ENCODE data around the gene NCKAP5.
A peak's percentile ranks its signal among the peaks of the same experiment; 100 is the strongest.

NCKAP5 gene

DNA sequence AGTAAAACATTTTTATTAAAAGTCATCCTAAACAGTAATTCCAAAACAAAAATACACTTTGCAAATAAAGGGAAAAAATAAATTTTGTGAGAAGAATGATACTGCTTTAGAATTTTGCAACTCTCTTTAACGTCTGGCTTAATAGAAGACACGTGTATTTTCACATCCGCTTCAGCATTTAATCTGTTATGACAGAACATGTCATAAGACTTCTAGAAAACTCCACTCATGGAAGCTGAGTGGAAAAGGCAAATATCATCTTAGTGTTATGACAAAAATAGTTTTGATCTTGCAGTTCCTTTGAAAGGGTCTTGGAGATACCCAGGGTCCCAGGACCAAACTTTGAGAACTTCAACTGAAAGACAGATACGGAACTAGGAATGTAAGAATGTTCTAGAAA, 350.1 kb downstream of the NCKAP5 start:
- WGBS = 80% methylated on average over 3 of the region's 4 CpGs

DNA sequence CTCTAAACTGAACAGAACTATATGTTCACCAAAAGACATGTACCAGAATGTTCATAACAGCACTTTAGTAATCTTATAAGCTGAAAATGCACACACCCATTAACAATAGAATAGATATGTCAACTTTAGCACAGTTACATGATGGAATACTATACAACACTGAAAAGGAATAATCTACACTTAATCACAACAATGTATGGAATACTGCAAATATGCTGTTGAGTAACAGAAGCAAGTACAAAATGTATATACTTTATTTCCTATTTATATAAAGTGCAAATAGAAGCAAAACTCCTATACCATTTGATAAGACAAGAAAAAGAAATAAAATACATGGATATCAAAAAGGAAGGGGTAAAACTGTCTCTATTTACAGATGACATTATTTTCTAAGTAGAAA, 352.8 kb downstream of the NCKAP5 start:
- Histone ChIP-seq H2BK12ac (ENCODE audit: low read length in 2 of 2) (no peak overlapping the region), H2BK5ac (ENCODE audit: low read depth, low read length, poor library complexity, severe bottlenecking) (no peak overlapping the region), H3K23ac (ENCODE audit: low read length in 2 of 2) (no peak overlapping the region), H4K8ac (ENCODE audit: low read length) (no peak overlapping the region), H3K9me3 (ENCODE audit: control insufficient read depth, low read length) (peaks cover 5% of the 10 kb centered on the region), H2AFZ (ENCODE audit: low read depth, low read length) (no peak overlapping the region), H3K4ac (ENCODE audit: low read depth in 1 of 2, low read length in 2 of 2) (no peak overlapping the region), H2AK5ac (ENCODE audit: low read length, severe bottlenecking) (no peak overlapping the region), H3K4me3 (ENCODE audit: insufficient read depth in 1 of 2, low read depth in 1 of 2, low read length in 2 of 2) (no peak overlapping the region), H3K9ac (ENCODE audit: low read length) (no peak overlapping the region), H3K27me3 (ENCODE audit: control insufficient read depth in 1 of 2, insufficient read depth in 1 of 2, low read length in 2 of 2) (no peaks in the 10 kb centered on the region), H3K27ac (ENCODE audit: low read length, poor library complexity, severe bottlenecking) (no peak overlapping the region), H3K4me2 (ENCODE audit: low read length, poor library complexity, severe bottlenecking) (no peak overlapping the region), H3K79me1 (replicated peaks; ENCODE audit: low read length, poor library complexity, severe bottlenecking) (peaks cover 3% of the 10 kb centered on the region), H3K36me3 (ENCODE audit: control insufficient read depth in 1 of 2, insufficient read depth in 2 of 2, low read depth in 1 of 2, low read length in 2 of 2) (no peaks in the 10 kb centered on the region), H2BK120ac (ENCODE audit: low read depth, low read length) (no peak overlapping the region), H4K91ac (ENCODE audit: low read length) (no peak overlapping the region), H3K4me1 (ENCODE audit: control insufficient read depth, insufficient read depth, low read depth, low read length) (peaks cover 1% of the 10 kb centered on the region), H3K14ac (ENCODE audit: low read length in 2 of 2) (no peak overlapping the region), H2BK15ac (ENCODE audit: low read depth, poor library complexity, severe bottlenecking) (no peak overlapping the region), H3K18ac (ENCODE audit: low read depth in 1 of 2, low read length in 2 of 2) (no peak overlapping the region)
- DNase-seq = no peak

More for the DNA sequence above, 350.1 kb downstream of the NCKAP5 start:
- Histone ChIP-seq H3K4me1 (ENCODE audit: control insufficient read depth, insufficient read depth, low read depth, low read length) (peaks cover 1% of the 10 kb centered on the region), H2BK15ac (ENCODE audit: low read depth, poor library complexity, severe bottlenecking) (no peak overlapping the region), H4K8ac (ENCODE audit: low read length) (no peak overlapping the region), H2BK12ac (ENCODE audit: low read length in 2 of 2) (no peak overlapping the region), H3K79me1 (replicated peaks; ENCODE audit: low read length, poor library complexity, severe bottlenecking) (peaks cover 2% of the 10 kb centered on the region), H3K27ac (ENCODE audit: low read length, poor library complexity, severe bottlenecking) (no peak overlapping the region), H3K9me3 (ENCODE audit: control insufficient read depth, low read length) (peaks cover 5% of the 10 kb centered on the region), H3K4me2 (ENCODE audit: low read length, poor library complexity, severe bottlenecking) (no peak overlapping the region), H4K91ac (ENCODE audit: low read length) (no peak overlapping the region), H3K9ac (ENCODE audit: low read length) (no peak overlapping the region), H3K14ac (ENCODE audit: low read length in 2 of 2) (no peak overlapping the region), H2AK5ac (ENCODE audit: low read length, severe bottlenecking) (no peak overlapping the region), H3K18ac (ENCODE audit: low read depth in 1 of 2, low read length in 2 of 2) (no peak overlapping the region), H3K4ac (ENCODE audit: low read depth in 1 of 2, low read length in 2 of 2) (no peak overlapping the region), H2BK5ac (ENCODE audit: low read depth, low read length, poor library complexity, severe bottlenecking) (no peak overlapping the region), H2AFZ (ENCODE audit: low read depth, low read length) (no peak overlapping the region), H3K36me3 (ENCODE audit: control insufficient read depth in 1 of 2, insufficient read depth in 2 of 2, low read depth in 1 of 2, low read length in 2 of 2) (no peaks in the 10 kb centered on the region), H3K4me3 (ENCODE audit: insufficient read depth in 1 of 2, low read depth in 1 of 2, low read length in 2 of 2) (no peak overlapping the region), H3K23ac (ENCODE audit: low read length in 2 of 2) (no peak overlapping the region), H3K27me3 (ENCODE audit: control insufficient read depth in 1 of 2, insufficient read depth in 1 of 2, low read length in 2 of 2) (no peaks in the 10 kb centered on the region), H2BK120ac (ENCODE audit: low read depth, low read length) (no peak overlapping the region)
- DNase-seq = no peak

DNA sequence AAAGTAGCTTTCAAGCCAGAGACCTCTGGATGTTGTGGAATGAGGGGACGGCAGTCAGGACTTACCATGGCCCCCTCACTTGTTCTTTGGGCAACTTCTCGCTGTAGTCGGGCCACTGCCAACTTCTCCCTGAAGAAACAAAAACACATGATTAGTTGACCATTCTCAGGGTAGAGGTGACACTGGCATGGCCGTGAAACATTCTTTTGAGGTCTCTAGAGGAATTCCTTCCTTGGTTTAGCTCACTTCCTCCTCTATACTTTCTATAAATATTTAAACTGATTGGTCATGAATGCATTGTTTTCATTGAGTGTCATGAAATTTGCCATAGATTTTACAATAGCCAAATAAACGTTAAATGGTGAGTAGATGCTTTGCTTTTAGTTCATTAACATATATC, 354.6 kb downstream of the NCKAP5 start:
- Histone ChIP-seq H3K27me3 (ENCODE audit: control insufficient read depth in 1 of 2, insufficient read depth in 1 of 2, low read length in 2 of 2) (no peaks in the 10 kb centered on the region), H3K4me2 (ENCODE audit: low read length, poor library complexity, severe bottlenecking) (peak overlapping the region; percentile 7), H3K36me3 (ENCODE audit: control insufficient read depth in 1 of 2, insufficient read depth in 2 of 2, low read depth in 1 of 2, low read length in 2 of 2) (no peaks in the 10 kb centered on the region), H2BK12ac (ENCODE audit: low read length in 2 of 2) (no peak overlapping the region), H3K23ac (ENCODE audit: low read length in 2 of 2) (no peak overlapping the region), H2BK5ac (ENCODE audit: low read depth, low read length, poor library complexity, severe bottlenecking) (no peak overlapping the region), H3K4me3 (ENCODE audit: insufficient read depth in 1 of 2, low read depth in 1 of 2, low read length in 2 of 2) (no peak overlapping the region), H2BK15ac (ENCODE audit: low read depth, poor library complexity, severe bottlenecking) (no peak overlapping the region), H2AK5ac (ENCODE audit: low read length, severe bottlenecking) (no peak overlapping the region), H3K9ac (ENCODE audit: low read length) (no peak overlapping the region), H3K4me1 (ENCODE audit: control insufficient read depth, insufficient read depth, low read depth, low read length) (peaks cover 1% of the 10 kb centered on the region), H3K14ac (ENCODE audit: low read length in 2 of 2) (no peak overlapping the region), H2BK120ac (ENCODE audit: low read depth, low read length) (no peak overlapping the region), H2AFZ (ENCODE audit: low read depth, low read length) (no peak overlapping the region), H3K18ac (ENCODE audit: low read depth in 1 of 2, low read length in 2 of 2) (no peak overlapping the region), H3K79me1 (replicated peaks; ENCODE audit: low read length, poor library complexity, severe bottlenecking) (peaks cover 1% of the 10 kb centered on the region), H4K91ac (ENCODE audit: low read length) (no peak overlapping the region), H3K27ac (ENCODE audit: low read length, poor library complexity, severe bottlenecking) (peak overlapping the region; percentile 75), H3K9me3 (ENCODE audit: control insufficient read depth, low read length) (peaks cover 5% of the 10 kb centered on the region), H4K8ac (ENCODE audit: low read length) (no peak overlapping the region), H3K4ac (ENCODE audit: low read depth in 1 of 2, low read length in 2 of 2) (no peak overlapping the region)
- 90% methylated on average over 3 of the region's 5 CpGs for WGBS
- DNase-seq = no peak

DNA sequence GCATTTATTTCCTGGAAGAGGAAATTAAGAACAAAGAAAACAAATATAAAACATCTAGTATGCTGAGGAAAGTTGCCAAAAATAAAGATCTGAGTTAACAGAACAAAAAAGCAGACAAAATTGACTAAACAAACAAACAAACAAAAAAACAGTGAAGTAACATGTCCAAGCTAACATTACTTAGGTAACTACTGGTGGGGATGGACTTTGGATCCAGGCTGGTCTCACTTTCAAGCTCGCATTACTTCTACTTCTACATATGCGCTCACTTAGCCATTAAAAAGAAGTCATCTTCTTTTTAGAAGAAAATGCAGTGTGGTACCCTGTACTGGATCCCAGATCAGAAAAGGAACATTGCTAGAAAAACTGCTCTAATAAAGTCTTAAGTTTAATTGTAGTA, 358.9 kb downstream of the NCKAP5 start:
- Histone ChIP-seq H3K4me2 (ENCODE audit: low read length, poor library complexity, severe bottlenecking) (no peak overlapping the region), H3K27me3 (ENCODE audit: control insufficient read depth in 1 of 2, insufficient read depth in 1 of 2, low read length in 2 of 2) (no peaks in the 10 kb centered on the region), H3K18ac (ENCODE audit: low read depth in 1 of 2, low read length in 2 of 2) (no peak overlapping the region), H3K9me3 (ENCODE audit: control insufficient read depth, low read length) (peaks cover 8% of the 10 kb centered on the region), H2AFZ (ENCODE audit: low read depth, low read length) (no peak overlapping the region), H3K4me1 (ENCODE audit: control insufficient read depth, insufficient read depth, low read depth, low read length) (peaks cover 1% of the 10 kb centered on the region), H3K79me1 (replicated peaks; ENCODE audit: low read length, poor library complexity, severe bottlenecking) (peaks cover 1% of the 10 kb centered on the region), H4K8ac (ENCODE audit: low read length) (no peak overlapping the region), H3K9ac (ENCODE audit: low read length) (no peak overlapping the region), H2BK15ac (ENCODE audit: low read depth, poor library complexity, severe bottlenecking) (no peak overlapping the region), H2BK5ac (ENCODE audit: low read depth, low read length, poor library complexity, severe bottlenecking) (no peak overlapping the region), H3K4ac (ENCODE audit: low read depth in 1 of 2, low read length in 2 of 2) (no peak overlapping the region), H3K4me3 (ENCODE audit: insufficient read depth in 1 of 2, low read depth in 1 of 2, low read length in 2 of 2) (no peak overlapping the region), H3K36me3 (ENCODE audit: control insufficient read depth in 1 of 2, insufficient read depth in 2 of 2, low read depth in 1 of 2, low read length in 2 of 2) (peaks cover 0 to 3% of the 10 kb centered on the region in 2 experiments), H3K14ac (ENCODE audit: low read length in 2 of 2) (no peak overlapping the region), H4K91ac (ENCODE audit: low read length) (no peak overlapping the region), H2BK12ac (ENCODE audit: low read length in 2 of 2) (no peak overlapping the region), H3K27ac (ENCODE audit: low read length, poor library complexity, severe bottlenecking) (no peak overlapping the region), H2BK120ac (ENCODE audit: low read depth, low read length) (no peak overlapping the region), H2AK5ac (ENCODE audit: low read length, severe bottlenecking) (no peak overlapping the region), H3K23ac (ENCODE audit: low read length in 2 of 2) (no peak overlapping the region)
- no peak for DNase-seq
- WGBS = no CpG with 5 or more reads among the region's 2 CpGs
